Measurements from ENCODE around the gene PRKAR1B.

The PRKAR1B gene

DNA sequence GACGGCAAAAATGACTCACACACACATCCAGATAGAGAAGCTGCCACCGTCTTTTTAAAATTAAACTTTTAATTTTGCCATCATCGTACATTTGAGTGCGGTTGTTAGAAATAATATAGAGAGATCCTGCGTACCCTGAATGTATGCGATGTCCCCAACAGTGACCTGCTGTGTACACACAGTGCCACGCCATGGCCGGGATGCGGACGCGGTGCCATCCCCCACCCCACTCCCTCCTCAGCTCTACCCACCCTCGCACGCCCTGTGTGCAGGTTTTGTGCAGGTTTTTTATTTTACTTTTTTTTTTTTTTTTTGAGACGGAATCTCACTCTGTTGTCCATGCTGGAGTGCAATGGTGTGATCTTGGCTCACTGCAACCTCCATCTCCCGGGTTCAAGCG, 148.7 kb downstream of the PRKAR1B start:
- H3K27ac ChIP-seq, result no peak overlapping the region
- no peaks in the 10 kb centered on the region for H3K9me3 ChIP-seq
- no peaks in the 10 kb centered on the region for H3K36me3 ChIP-seq

DNA sequence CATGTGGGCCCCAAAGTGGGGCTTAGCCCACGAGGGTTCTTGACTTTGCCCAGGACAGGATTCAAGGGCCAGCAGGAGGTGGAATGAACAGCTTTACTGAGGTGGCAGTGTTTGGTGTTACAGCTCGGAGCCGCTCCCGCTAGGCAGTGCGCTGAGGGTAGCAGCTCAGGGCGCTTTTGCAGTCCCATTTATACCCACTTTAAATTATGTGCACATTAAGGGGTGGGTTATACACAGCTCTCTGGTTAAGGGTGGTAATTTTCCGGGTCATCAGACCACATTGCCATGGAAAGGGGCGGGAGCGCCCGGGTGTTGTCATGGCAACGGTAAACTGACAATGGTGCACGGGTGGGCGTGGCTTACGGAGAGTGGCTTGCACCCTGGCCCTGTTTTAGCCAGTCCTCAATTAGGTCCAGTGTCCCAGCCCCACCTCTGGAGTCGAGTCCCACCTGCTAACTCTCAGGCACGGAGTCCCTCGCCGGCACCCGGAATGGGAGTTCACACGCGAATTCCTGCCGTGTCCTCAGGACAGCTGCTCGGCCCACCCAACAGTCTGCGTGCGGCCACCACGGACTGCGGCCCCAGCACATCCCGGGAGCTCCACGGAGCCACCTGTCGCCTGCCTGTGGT, 149.2 kb downstream of the PRKAR1B start:
- H3K4me1 ChIP-seq (ENCODE audit: control insufficient read depth in 1 of 2, insufficient read depth in 1 of 2, low read depth in 1 of 2, low read length in 1 of 2), result peaks cover 0 to 5% of the 10 kb centered on the region in 2 experiments
- no peaks in the 10 kb centered on the region for H3K36me3 ChIP-seq
- no peaks in the 10 kb centered on the region for H3K9me3 ChIP-seq
- TF ChIP-seq, protein P1, sequence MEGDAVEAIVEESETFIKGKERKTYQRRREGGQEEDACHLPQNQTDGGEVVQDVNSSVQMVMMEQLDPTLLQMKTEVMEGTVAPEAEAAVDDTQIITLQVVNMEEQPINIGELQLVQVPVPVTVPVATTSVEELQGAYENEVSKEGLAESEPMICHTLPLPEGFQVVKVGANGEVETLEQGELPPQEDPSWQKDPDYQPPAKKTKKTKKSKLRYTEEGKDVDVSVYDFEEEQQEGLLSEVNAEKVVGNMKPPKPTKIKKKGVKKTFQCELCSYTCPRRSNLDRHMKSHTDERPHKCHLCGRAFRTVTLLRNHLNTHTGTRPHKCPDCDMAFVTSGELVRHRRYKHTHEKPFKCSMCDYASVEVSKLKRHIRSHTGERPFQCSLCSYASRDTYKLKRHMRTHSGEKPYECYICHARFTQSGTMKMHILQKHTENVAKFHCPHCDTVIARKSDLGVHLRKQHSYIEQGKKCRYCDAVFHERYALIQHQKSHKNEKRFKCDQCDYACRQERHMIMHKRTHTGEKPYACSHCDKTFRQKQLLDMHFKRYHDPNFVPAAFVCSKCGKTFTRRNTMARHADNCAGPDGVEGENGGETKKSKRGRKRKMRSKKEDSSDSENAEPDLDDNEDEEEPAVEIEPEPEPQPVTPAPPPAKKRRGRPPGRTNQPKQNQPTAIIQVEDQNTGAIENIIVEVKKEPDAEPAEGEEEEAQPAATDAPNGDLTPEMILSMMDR (IDR thresholded peaks at IDR 0.05), result no peak
- H3K27ac ChIP-seq, result no peak overlapping the region
- no peak overlapping the region for H3K4me3 ChIP-seq (ENCODE audit: low read depth in 1 of 2, low read length in 1 of 2)
- H3K27me3 ChIP-seq, result no peaks in the 10 kb centered on the region

More for the DNA sequence above, 148.7 kb downstream of the PRKAR1B start:
- Histone ChIP-seq H3K4me1 (ENCODE audit: control insufficient read depth in 1 of 2, insufficient read depth in 1 of 2, low read depth in 1 of 2, low read length in 1 of 2) (peaks cover 0 to 5% of the 10 kb centered on the region in 2 experiments), H3K4me3 (ENCODE audit: low read depth in 1 of 2, low read length in 1 of 2) (no peak overlapping the region), H3K27me3 (no peaks in the 10 kb centered on the region)
- TF ChIP-seq, protein P1 (IDR thresholded peaks at IDR 0.05), result no peak

DNA sequence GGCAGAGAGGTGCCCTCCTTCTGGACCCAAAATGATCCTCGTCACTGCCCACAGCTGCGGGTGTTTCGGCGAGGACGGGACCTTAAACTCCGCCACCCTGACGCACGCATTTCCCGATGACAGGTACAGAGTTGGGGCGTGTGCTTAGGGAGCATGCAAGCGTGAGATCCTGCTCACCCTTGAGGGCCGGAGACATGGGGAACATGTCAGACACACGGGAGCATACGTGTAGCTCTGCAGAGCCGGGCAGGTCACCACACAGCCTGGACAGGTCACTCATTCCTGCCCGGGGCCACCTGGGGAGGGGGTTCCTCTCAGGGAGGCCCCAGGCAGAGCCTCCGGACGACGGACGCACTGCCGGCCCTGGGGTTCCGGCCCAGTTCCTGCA, 149.8 kb downstream of the PRKAR1B start:
- no peak overlapping the region for H3K4me3 ChIP-seq (ENCODE audit: low read depth in 1 of 2, low read length in 1 of 2)
- H3K4me1 ChIP-seq (ENCODE audit: control insufficient read depth in 1 of 2, insufficient read depth in 1 of 2, low read depth in 1 of 2, low read length in 1 of 2), result peaks cover 0 to 5% of the 10 kb centered on the region in 2 experiments
- H3K36me3 ChIP-seq, result no peaks in the 10 kb centered on the region
- H3K27me3 ChIP-seq, result no peaks in the 10 kb centered on the region
- H3K9me3 ChIP-seq, result no peaks in the 10 kb centered on the region
- no peak overlapping the region for H3K27ac ChIP-seq
- TF ChIP-seq, protein P1 (IDR thresholded peaks at IDR 0.05), result no peak

DNA sequence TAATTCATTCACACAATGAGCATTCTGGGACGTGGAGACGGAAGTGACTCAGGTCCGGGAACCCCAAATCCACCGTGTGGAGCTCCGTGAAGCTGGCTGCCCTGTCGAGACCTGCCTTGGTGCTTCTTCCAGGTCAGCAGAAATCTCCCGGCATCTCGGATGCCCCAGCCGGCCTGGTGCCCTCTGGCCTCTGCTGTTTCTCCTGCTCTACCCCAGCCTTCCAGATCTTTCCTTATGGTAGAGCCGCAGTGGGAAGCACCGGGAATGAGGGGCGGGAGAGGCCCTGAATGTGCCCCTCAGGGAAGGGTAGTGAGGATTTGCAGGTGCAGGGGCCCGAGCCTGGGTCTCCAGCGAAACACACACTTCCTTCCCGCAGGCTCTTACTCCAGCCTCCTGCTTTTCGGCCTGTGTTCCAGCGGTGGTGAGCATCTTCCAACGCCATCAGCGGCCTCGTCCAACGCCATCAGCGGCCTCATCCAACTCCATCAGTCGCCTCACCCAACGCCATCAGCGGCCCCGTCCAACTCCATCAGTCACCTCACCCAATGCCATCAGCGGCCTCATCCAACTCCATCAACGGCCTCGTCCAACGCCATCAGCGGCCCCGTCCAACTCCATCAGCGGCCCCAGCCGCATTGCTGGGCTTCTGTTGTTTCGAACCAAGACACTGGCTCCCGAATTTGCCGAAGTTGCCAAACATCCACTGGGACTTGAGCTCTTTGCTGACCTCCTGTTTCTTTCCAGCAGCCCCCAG, 150.4 kb downstream of the PRKAR1B start:
- no peak overlapping the region for H3K4me3 ChIP-seq (ENCODE audit: low read depth in 1 of 2, low read length in 1 of 2)
- no peaks in the 10 kb centered on the region for H3K27me3 ChIP-seq
- peaks cover 0 to 5% of the 10 kb centered on the region in 2 experiments for H3K4me1 ChIP-seq (ENCODE audit: control insufficient read depth in 1 of 2, insufficient read depth in 1 of 2, low read depth in 1 of 2, low read length in 1 of 2)
- no peaks in the 10 kb centered on the region for H3K36me3 ChIP-seq
- H3K9me3 ChIP-seq, result no peaks in the 10 kb centered on the region
- TF ChIP-seq, protein P1 (IDR thresholded peaks at IDR 0.05), result no peak
- H3K27ac ChIP-seq, result no peak overlapping the region

DNA sequence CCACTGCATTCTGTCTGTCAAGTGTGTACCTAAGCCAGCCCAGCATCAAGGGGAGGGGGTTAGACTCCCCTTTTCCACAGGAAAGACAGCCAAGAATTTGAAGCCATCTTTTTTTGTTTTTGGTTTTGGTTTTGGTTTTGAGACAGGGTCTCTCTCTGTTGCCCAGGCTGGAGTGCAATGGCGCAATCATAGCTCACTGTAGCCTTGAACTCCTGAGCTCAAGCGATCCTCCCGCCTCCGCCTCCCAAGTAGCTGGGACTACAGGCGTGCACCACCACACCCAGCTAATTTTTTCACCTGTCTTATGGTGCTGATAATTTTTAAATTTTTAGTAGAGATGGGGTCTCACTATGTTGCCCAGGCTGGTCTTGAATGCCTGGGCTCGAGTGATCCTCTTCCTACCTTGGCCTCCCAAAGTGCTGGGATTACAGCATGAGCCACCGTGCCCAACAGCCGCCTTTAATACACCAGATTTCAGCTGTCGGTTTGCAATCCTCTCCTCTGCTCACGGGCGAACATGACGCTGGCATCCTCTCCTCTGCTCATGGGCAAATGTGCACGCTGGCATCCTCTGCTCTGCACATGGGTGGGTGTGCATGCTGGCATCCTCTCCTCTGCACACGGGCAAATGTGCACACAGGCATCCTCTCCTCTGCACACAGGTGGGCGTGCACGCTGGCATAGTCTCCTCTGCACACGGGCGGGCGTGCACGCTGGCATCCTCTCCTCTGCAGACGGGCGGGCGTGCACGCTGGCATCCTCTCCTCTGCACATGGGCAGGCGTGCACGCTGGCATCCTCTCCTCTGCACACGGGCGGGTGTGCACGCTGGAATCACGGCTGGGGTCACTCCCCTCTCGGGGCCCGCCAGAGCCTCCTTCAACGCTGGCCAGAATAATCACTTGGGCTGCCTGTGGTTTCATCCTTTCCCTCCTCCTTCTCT, 151.4 kb downstream of the PRKAR1B start:
- no peaks in the 10 kb centered on the region for H3K36me3 ChIP-seq
- no peaks in the 10 kb centered on the region for H3K9me3 ChIP-seq
- no peaks in the 10 kb centered on the region for H3K27me3 ChIP-seq
- no peaks in the 10 kb centered on the region for H3K4me1 ChIP-seq (ENCODE audit: control insufficient read depth in 1 of 2, insufficient read depth in 1 of 2, low read depth in 1 of 2, low read length in 1 of 2)
- TF ChIP-seq, protein P1 (IDR thresholded peaks at IDR 0.05), result no peak
- H3K27ac ChIP-seq, result no peak overlapping the region
- H3K4me3 ChIP-seq (ENCODE audit: low read depth in 1 of 2, low read length in 1 of 2), result no peak overlapping the region

All from neutrophil (primary cell).